Measurements from ENCODE around the gene CENPK.

The CENPK gene

GRCh38 chr5:65475895-65476294, 87.1 kb downstream of the CENPK start:
- TF ChIP-seq CTCF (conservative IDR thresholded peaks at IDR 0.05) = no peak
- no peak for TF ChIP-seq ZFX (IDR thresholded peaks at IDR 0.05)
- H3K27ac ChIP-seq = no peak overlapping the region

- no peak overlapping the region for H3K27ac ChIP-seq
- TF ChIP-seq ZFX (IDR thresholded peaks at IDR 0.05) (no peak), CTCF (conservative IDR thresholded peaks at IDR 0.05) (no peak)
Observed at GRCh38 chr5:65475336-65475735, 87.6 kb downstream of the CENPK start.

- no peak overlapping the region for H3K27ac ChIP-seq
- TF ChIP-seq CTCF (conservative IDR thresholded peaks at IDR 0.05) = no peak
- TF ChIP-seq ZFX (IDR thresholded peaks at IDR 0.05) = no peak
Observed at GRCh38 chr5:65474130-65474711, 88.7 kb downstream of the CENPK start.

- TF ChIP-seq ZFX (IDR thresholded peaks at IDR 0.05) (no peak), CTCF (conservative IDR thresholded peaks at IDR 0.05) (no peak)
- H3K27ac ChIP-seq = no peak overlapping the region
Observed at GRCh38 chr5:65468633-65469032, 94.3 kb downstream of the CENPK start.

Measured in C4-2B (cell line).